Heart left ventricle (tissue), 16 donors: ENCODE data around the gene BAG2. TPM values are rescaled to one million over a fixed set of nuclear protein-coding genes. Genes with fewer than 3 reads are reported as not detected.

Source experiments
- ATAC-seq, 4 donors: fragments of 200-7000 bp; cut with Tn5 transposase; one replicate each; pipeline ENCODE4 v1.9.1; 2020 to 2022; ENCODE audit warnings: moderate library complexity in 4 of 4, mild to moderate bottlenecking in 3 of 4, moderate number of reproducible peaks in 1 of 4
- DNase-seq, 5 donors: peaks; one replicate each; pipeline ENCODE4 v3.0.0-alpha.2; 2020
- H3K27ac ChIP-seq, 12 donors: fragments of 200-600 bp; sonication (generic) in 4 of 12; one replicate each; pipeline versions ENCODE4 v1.5.0 to v1.8.0; 2016 to 2022; ENCODE audit warnings: mild to moderate bottlenecking in 2 of 12
- H3K27me3 ChIP-seq, 9 donors: fragments of 200-600 bp; sonication (generic) in 2 of 9; one replicate each; pipeline versions ENCODE4 v1.5.1 to v1.8.0; 2016 to 2022; ENCODE audit warnings: mild to moderate bottlenecking in 3 of 9
- H3K36me3 ChIP-seq, 9 donors: fragments of 200-600 bp; sonication (generic) in 2 of 9; one replicate each; pipeline versions ENCODE4 v1.5.0 to v1.8.0; 2018 to 2022; ENCODE audit warnings: mild to moderate bottlenecking in 2 of 9
- H3K4me1 ChIP-seq, 12 donors: fragments of 200-600 bp; sonication (generic) in 4 of 12; one replicate each; pipeline versions ENCODE4 v1.5.0 to v1.8.0; 2016 to 2022; ENCODE audit warnings: mild to moderate bottlenecking in 3 of 12
- H3K4me3 ChIP-seq, 12 donors: fragments of 200-600 bp; sonication (generic) in 4 of 12; one replicate each; pipeline versions ENCODE4 v1.5.0 to v1.8.0; 2017 to 2022; ENCODE audit warnings: mild to moderate bottlenecking in 9 of 12, moderate library complexity in 4 of 12
- H3K9me3 ChIP-seq, 12 donors: fragments of 200-600 bp; sonication (generic) in 4 of 12; one replicate each; pipeline versions ENCODE4 v1.5.0 to v1.8.0; 2016 to 2022; ENCODE audit warnings: mild to moderate bottlenecking in 1 of 12
- CTCF ChIP-seq, 12 donors: fragments of 200-600 bp; sonication (generic) in 4 of 12; IDR thresholded peaks; one replicate each; pipeline versions ENCODE4 v1.5.0 to v1.8.0; 2018 to 2022; ENCODE audit warnings: antibody characterized with exemption in 12 of 12, mild to moderate bottlenecking in 5 of 12
- POLR2A ChIP-seq, 2 donors: fragments of 450-650 bp; IDR thresholded peaks; one replicate each; pipeline ENCODE4 v1.6.1; 2017; ENCODE audit warnings: antibody characterized with exemption in 2 of 2, mild to moderate bottlenecking in 2 of 2, moderate library complexity in 2 of 2
- WGBS, 4 donors: extraction: QIAGEN DNeasy Blood & Tissue Kit in 2 of 4; methylation state at CpG; one replicate each; pipeline versions ENCODE4 v1.1.5 to v1.1.7; 2013 to 2018; 5-methylcytosine and 5-hydroxymethylcytosine counted together
- intact Hi-C, 10 donors: fragments of 100-400 bp; cut with DNase I; formaldehyde crosslinking; loops; one replicate each; pipeline versions ENCODE4 v1.11.1 to v1.14.2; 2022
- polyA plus RNA-seq, 2 donors: library from polyadenylated mRNA; stranded (reverse); fragments of 200-250 nt; gene quantifications; one replicate each; pipeline ENCODE4 v1.2.3, GENCODE V29; 2013
- total RNA-seq, 9 donors: library from RNA; depleted of rRNA in 2 of 9; stranded (reverse); fragments of >200 nt in 2 of 9; fragmentation: NEBNext Ultra II Directional in 3 of 9; extraction: Animal tissue kit (Norgen Biotek cat#: 25700) in 3 of 9; gene quantifications; one replicate each; pipeline versions ENCODE4 v1.1.0 to v1.2.4, GENCODE V29; 2016 to 2023
- donor health status: ischemic (EF 13 %, LVEDD 7.1; RV severe dilation, severe dysfunction).
- donor health status: healthy with polysubstance abuse.
- donor health status: DM: no; HTN: yes; CAD: no.
- donor health status: DM: no; HTN: no; CAD: no.
- donor health status: ischemic (EF 25% LVEDD 6.9; RV normal size, moderate dysfunction).
- donor health status: ischemic (EF 25% LVEDD 5.7; RV mildly dilated, moderate dysfunction).
- donor health status: healthy.
- donor health status: DM: yes; HTN: yes; CAD: no.
- donor health status: ischemic (EF 35%, LVEDD 5.7; RV mildly dilated, moderate dysfunction).
- donor health status: nonischemic (EF 11% LVEDD 7.7; RV severe dilation, severe dysfunction).
- donor health status: DM: yes; HTN: yes; CAD: no.
- donor health status: PGD.
- donor health status: ischemic (EF 29% LVEDD 5.4; RV normal size, mild dysfunction).
- donor health status: nonischemic (EF 23%, LVEDD 6.1; RV moderate dilation, normal function).

Gene BAG2
- total and polyA plus RNA-seq, 11 donors: 4.5 to 18.0 (median 10.8) TPM

GRCh38 chr6:57220083-57220703 is 48.1 kb downstream of the BAG2 start:
- intact Hi-C loops: loop anchor here in 4 of 10 donors (2.0 to 10.0 kb wide), 5 partner anchors 47 to 173 kb away; partner anchors contain the start of genes BAG2 (in 3 of the 4), PRIM2 (in 3 of the 4) and KIAA1586 (in 1 of the 4)
- Histone ChIP-seq H3K27me3 (no peaks in the 10 kb centered on the region), H3K4me1 (peaks cover 0 to 18% (median 3%) of the 10 kb centered on the region in 12 donors), H3K27ac (peak overlapping the region in 1 of 12 donors; percentile 96), H3K9me3 (peaks cover 0 to 15% (median 0%) of the 10 kb centered on the region in 12 donors), H3K4me3 (peak overlapping the region in 3 of 12 donors; percentile 89 to 97 (median 94)), H3K36me3 (no peaks in the 10 kb centered on the region)
- WGBS, 4 donors: 88 to 93% (median 89%) methylated on average over 2 of the region's 2 CpGs
- no peak for DNase-seq
- ATAC-seq: no peak
- TF ChIP-seq CTCF (IDR thresholded peaks at IDR 0.05) (no peak), POLR2A (IDR thresholded peaks at IDR 0.05) (no peak)

GRCh38 chr6:57221191-57221935 is 49.2 kb downstream of the BAG2 start:
- peak; percentile 57 to 82 (median 64) for DNase-seq
- intact Hi-C loops: loop anchor here in 4 of 10 donors (2.0 to 10.0 kb wide), 5 partner anchors 49 to 174 kb away; partner anchors contain the start of genes BAG2 (in 3 of the 4), PRIM2 (in 3 of the 4) and KIAA1586 (in 1 of the 4)
- Histone ChIP-seq H3K9me3 (peaks cover 0 to 7% (median 0%) of the 10 kb centered on the region in 12 donors), H3K27ac (peak overlapping the region; percentile 14 to 96 (median 84)), H3K27me3 (no peaks in the 10 kb centered on the region), H3K4me1 (peaks cover 0 to 18% (median 3%) of the 10 kb centered on the region in 12 donors), H3K36me3 (no peaks in the 10 kb centered on the region), H3K4me3 (peak overlapping the region; percentile 64 to 98 (median 86))
- TF ChIP-seq POLR2A (IDR thresholded peaks at IDR 0.05) (no peak), CTCF (IDR thresholded peaks at IDR 0.05) (peak in 7 of 12 donors; percentile 28 to 50 (median 32))
- 0 to 1% (median 0%) methylated on average over 21 to 38 of the region's 38 CpGs for WGBS, 4 donors
- peak; percentile 60 to 83 (median 74) for ATAC-seq

GRCh38 chr6:57221936-57222742 is 50.0 kb downstream of the BAG2 start, which contains the start of gene RAB23:
Gene RAB23 (minus strand): TSS chr6:57222307. CDS start chr6:57210380, 11,927 bp downstream.
- intact Hi-C loops: loop anchor here in 4 of 10 donors (2.0 to 10.0 kb wide), 5 partner anchors 49 to 175 kb away; partner anchors contain the start of genes BAG2 (in 3 of the 4), PRIM2 (in 3 of the 4) and KIAA1586 (in 1 of the 4)
- peaks cover 0 to 7% (median 0%) of the 10 kb centered on the region in 12 donors for H3K9me3 ChIP-seq
- TF ChIP-seq CTCF (IDR thresholded peaks at IDR 0.05): peak in 2 of 12 donors; percentile 5 to 34
- peak in 1 of 2 donors; percentile 86 for TF ChIP-seq POLR2A (IDR thresholded peaks at IDR 0.05)
- H3K36me3 ChIP-seq: no peaks in the 10 kb centered on the region
- H3K27me3 ChIP-seq: no peaks in the 10 kb centered on the region
- peaks cover 0 to 15% (median 3%) of the 10 kb centered on the region in 12 donors for H3K4me1 ChIP-seq
- WGBS, 4 donors: 0 to 1% (median 0%) methylated on average over 25 to 69 of the region's 69 CpGs
- DNase-seq (peak; percentile 84 to 94 (median 89)), ATAC-seq (peak; percentile 98 to 99 (median 98))
- H3K27ac ChIP-seq: peak within 1 kb of the TSS; percentile 14 to 96 (median 84)
- peak within 1 kb of the TSS; percentile 64 to 98 (median 86) for H3K4me3 ChIP-seq
